Activated naive CD4-positive, alpha-beta T cell treated with Interleukin-2 at 50 U/mL for 16 hours (primary cell): ENCODE results near the gene FAM216A.
"Not testable (repeated sequence)": the region's sequence is repeated elsewhere in the genome, so short reads cannot be mapped to it uniquely, and the experiment has no call there.

Experiments
- DNase-seq: peaks from one replicate; pipeline ENCODE4 v3.0.0-alpha.2; 2020

FAM216A gene

GRCh38 chr12:110468214-110469048 is at the start of gene FAM216A, which contains the start of gene GPN3:
Gene FAM216A (plus strand): TSS chr12:110468845. CDS start chr12:110468876, 31 bp downstream.
Gene GPN3 (minus strand): TSS chr12:110468257. CDS start chr12:110468203, 54 bp downstream.
- DNase-seq = peak; percentile 95

- DNase-seq = not testable (repeated sequence)
These were observed 48.0 kb upstream of the FAM216A start for GRCh38 chr12:110420644-110421043.

GRCh38 chr12:110421159-110421661 is 47.4 kb upstream of the FAM216A start:
- no peak for DNase-seq

GRCh38 chr12:110421701-110422100 is 46.9 kb upstream of the FAM216A start:
- DNase-seq = no peak

GRCh38 chr12:110424237-110424636 is 44.4 kb upstream of the FAM216A start:
- no peak for DNase-seq

GRCh38 chr12:110426406-110426805 is 42.2 kb upstream of the FAM216A start:
- no peak for DNase-seq

- not testable (repeated sequence) for DNase-seq
These were observed 39.0 kb upstream of the FAM216A start for GRCh38 chr12:110429676-110430075.

GRCh38 chr12:110431957-110432587 is 36.6 kb upstream of the FAM216A start:
- no peak for DNase-seq

GRCh38 chr12:110436231-110436630 is 32.4 kb upstream of the FAM216A start:
- no peak for DNase-seq

- DNase-seq = no peak
These were observed 24.2 kb upstream of the FAM216A start for GRCh38 chr12:110444455-110444854.

- DNase-seq = peak; percentile 96
These were observed 18.7 kb upstream of the FAM216A start, which contains the start of gene ARPC3 for GRCh38 chr12:110449799-110450497. Gene ARPC3 (minus strand): TSS chr12:110450337. CDS start chr12:110450260, 77 bp downstream.

- no peak for DNase-seq
These were observed 17.4 kb upstream of the FAM216A start for GRCh38 chr12:110451263-110451662.

GRCh38 chr12:110453569-110454296 is 14.9 kb upstream of the FAM216A start:
- no peak for DNase-seq

GRCh38 chr12:110458756-110459155 is 9.9 kb upstream of the FAM216A start:
- no peak for DNase-seq

- not testable (repeated sequence) for DNase-seq
These were observed 7.5 kb upstream of the FAM216A start for GRCh38 chr12:110461189-110461588.

- no peak for DNase-seq
These were observed 3.6 kb upstream of the FAM216A start for GRCh38 chr12:110465024-110465423.

- not testable (repeated sequence) for DNase-seq
These were observed 2.9 kb upstream of the FAM216A start for GRCh38 chr12:110465765-110466164.

GRCh38 chr12:110466791-110467190 is 1.9 kb upstream of the FAM216A start:
- no peak for DNase-seq

- no peak for DNase-seq
These were observed 815 bp upstream of the FAM216A start for GRCh38 chr12:110467847-110468213.

- DNase-seq = no peak
These were observed 6.8 kb downstream of the FAM216A start for GRCh38 chr12:110475426-110475825.

- DNase-seq = no peak
These were observed 30.5 kb downstream of the FAM216A start for GRCh38 chr12:110498984-110499706.

- DNase-seq = no peak
These were observed 32.7 kb downstream of the FAM216A start for GRCh38 chr12:110501399-110501751.
